ENCODE data around the gene F2RL3. TPM values are rescaled to one million over a fixed set of nuclear protein-coding genes. Genes with fewer than 3 reads are reported as not detected.
"Not testable (repeated sequence)": the region's sequence is repeated elsewhere in the genome, so short reads cannot be mapped to it uniquely, and the experiment has no call there.

Gene F2RL3
- total RNA-seq, 2 donors from 2014 or later: 0.07 to 2.7 TPM

DNA sequence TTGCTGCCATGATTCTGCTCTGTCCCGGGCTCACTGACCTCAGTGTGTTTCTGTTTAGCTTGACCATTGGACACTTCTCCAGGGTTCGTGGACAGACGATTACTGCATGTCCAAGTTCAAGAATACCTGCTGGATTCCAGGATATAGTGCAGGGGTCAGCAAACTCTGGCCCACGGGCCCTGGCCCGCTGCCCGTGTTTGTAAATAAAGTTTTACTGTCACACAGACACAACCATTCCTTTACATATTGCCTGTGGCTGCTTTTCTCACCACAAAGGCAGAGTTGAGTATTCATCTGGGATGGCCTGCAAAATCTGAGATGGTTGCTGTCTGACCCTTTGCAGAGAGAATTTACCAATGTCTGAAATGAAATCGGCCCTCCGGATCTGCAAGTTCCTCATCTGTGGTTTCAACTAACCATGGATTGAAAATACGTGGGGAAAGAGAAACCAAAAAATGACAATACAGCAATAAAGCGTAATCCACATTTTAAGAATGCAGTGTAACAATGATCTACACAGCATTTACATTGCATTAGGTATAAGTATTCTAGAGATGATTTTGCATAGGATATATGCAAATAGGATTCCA, 25.9 kb upstream of the F2RL3 start:
- DNase-seq: no peak
- no peaks in the 10 kb centered on the region for H3K9me3 ChIP-seq (ENCODE audit: control insufficient read depth, low read length, poor library complexity, severe bottlenecking)
- ATAC-seq: no peak
- Mint-ChIP-seq H3K4me1 (no peaks in the 10 kb centered on the region), H3K27me3 (no peaks in the 10 kb centered on the region), H3K4me3 (no peak overlapping the region), H3K27ac (no peak overlapping the region), H3K36me3 (ENCODE audit: low read depth) (peaks cover 6% of the 10 kb centered on the region)

DNA sequence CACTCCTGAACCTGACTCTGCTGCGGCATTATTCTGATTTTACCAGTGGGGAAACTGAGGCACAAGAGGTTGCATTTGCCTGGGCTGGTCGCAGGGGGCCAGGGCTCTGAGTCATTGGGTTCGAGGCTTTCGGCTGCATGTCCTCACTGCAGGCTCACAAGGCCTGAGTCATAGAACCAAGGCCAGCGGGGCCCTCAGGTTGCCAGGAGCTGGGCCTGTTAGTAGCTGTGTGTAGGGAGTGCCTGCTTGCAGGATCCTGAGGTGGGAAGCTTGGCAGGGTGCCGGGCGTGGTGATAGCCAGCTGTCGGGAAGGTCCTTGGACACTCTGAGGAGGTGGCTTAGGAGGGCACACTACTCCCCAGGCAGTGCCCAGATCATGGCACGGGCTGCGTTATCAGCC, 21.6 kb upstream of the F2RL3 start:
- H3K27me3 Mint-ChIP-seq: no peaks in the 10 kb centered on the region
- ATAC-seq (no peak), DNase-seq (no peak)
- no peaks in the 10 kb centered on the region for H3K9me3 ChIP-seq (ENCODE audit: control insufficient read depth, low read length, poor library complexity, severe bottlenecking)
- no peaks in the 10 kb centered on the region for H3K4me1 Mint-ChIP-seq
- H3K27ac Mint-ChIP-seq: no peak overlapping the region
- H3K4me3 Mint-ChIP-seq: no peak overlapping the region
- peaks cover 11% of the 10 kb centered on the region for H3K36me3 Mint-ChIP-seq (ENCODE audit: low read depth)

DNA sequence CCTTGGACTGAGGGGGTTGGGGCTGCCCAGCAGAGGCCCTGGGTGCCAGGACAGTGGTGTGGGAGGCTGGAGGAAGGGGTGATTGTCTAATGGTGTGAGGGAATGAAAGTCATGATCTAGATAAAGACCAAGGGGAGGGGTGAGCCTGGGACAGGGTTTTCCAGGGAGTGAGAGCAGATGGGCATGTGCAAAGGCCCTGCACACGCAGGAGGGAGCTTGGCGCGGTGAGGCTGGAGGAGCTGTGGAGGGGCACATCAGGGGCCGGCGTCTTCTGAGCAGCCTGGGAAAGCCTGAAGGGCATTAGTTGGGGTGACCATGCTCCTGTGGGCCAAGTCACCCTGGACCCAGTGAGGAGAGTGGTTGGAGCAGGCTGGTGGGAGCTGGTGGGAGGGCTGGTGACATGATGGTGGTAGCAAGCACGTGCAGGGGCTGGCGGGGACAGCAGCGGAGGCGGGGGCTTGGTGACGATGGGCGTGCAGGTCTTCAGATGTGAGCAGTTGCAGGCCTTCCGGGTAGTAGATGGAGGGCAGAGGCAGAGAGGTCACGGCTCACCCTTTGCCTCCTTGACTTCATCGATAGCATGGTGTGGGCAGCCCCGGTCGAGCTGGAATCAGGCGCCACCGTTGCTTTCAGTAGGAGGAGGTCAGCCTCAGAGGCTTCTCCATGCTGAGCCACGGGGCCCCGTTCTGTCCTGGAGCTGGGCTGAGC, 20.2 kb upstream of the F2RL3 start:
- ATAC-seq (no peak), DNase-seq (no peak)
- H3K4me3 Mint-ChIP-seq: no peak overlapping the region
- H3K4me1 Mint-ChIP-seq: no peaks in the 10 kb centered on the region
- H3K27me3 Mint-ChIP-seq: no peaks in the 10 kb centered on the region
- H3K9me3 ChIP-seq (ENCODE audit: control insufficient read depth, low read length, poor library complexity, severe bottlenecking): no peaks in the 10 kb centered on the region
- no peak overlapping the region for H3K27ac Mint-ChIP-seq
- H3K36me3 Mint-ChIP-seq (ENCODE audit: low read depth): peaks cover 11% of the 10 kb centered on the region

DNA sequence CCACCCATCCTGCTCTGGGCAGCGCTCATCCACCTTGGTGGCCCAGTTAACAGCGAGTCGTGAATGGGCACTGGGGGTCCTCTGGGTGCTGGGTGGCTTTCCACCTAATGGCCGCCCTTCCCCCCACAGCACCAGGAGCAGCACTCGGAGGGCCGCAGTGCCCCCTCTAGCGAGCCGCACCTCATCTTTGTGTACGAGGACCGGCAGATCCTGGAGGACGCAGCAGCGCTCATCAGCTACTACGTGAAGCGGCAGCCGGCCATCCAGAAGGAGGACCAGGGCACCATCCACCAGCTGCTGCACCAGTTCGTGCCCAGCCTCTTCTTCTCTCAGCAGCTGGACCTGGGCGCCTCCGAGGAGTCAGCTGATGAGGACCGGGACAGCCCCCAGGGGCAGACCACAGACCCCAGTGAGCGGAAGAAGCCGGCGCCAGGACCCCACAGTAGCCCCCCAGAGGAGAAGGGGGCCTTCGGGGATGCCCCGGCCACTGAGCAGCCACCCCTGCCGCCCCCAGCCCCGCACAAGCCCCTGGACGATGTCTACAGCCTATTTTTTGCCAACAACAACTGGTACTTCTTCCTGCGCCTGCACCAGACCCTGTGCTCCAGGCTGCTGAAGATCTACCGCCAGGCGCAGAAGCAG, 19.3 kb upstream of the F2RL3 start:
- Mint-ChIP-seq H3K4me3 (no peak overlapping the region), H3K36me3 (ENCODE audit: low read depth) (peaks cover 12% of the 10 kb centered on the region), H3K27ac (no peak overlapping the region), H3K4me1 (no peaks in the 10 kb centered on the region), H3K27me3 (no peaks in the 10 kb centered on the region)
- H3K9me3 ChIP-seq (ENCODE audit: control insufficient read depth, low read length, poor library complexity, severe bottlenecking): no peaks in the 10 kb centered on the region
- ATAC-seq (no peak), DNase-seq (no peak)

DNA sequence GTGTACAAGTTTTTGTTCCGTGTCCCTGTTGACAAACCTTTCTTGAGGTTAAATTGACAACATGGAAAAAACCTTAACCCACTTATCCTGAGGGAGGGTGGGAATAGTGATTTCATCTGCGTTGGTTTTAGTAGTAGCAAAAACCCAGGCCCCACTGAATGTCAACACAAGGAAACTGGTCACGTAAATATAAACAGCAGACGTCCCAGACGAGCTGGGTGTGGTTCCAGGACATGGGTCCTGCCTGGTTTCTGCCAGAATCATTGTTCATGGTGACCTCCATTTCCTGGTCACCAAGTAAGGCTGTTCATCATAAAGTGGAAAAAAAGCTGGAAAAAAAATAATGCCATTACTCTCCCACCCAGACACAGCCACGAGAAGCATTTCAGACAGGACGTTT, 16.9 kb upstream of the F2RL3 start:
- H3K36me3 Mint-ChIP-seq (ENCODE audit: low read depth): peaks cover 11% of the 10 kb centered on the region
- no peak overlapping the region for H3K27ac Mint-ChIP-seq
- ATAC-seq: no peak
- H3K4me1 Mint-ChIP-seq: no peaks in the 10 kb centered on the region
- H3K27me3 Mint-ChIP-seq: no peaks in the 10 kb centered on the region
- no peak for DNase-seq
- no peaks in the 10 kb centered on the region for H3K9me3 ChIP-seq (ENCODE audit: control insufficient read depth, low read length, poor library complexity, severe bottlenecking)
- no peak overlapping the region for H3K4me3 Mint-ChIP-seq

DNA sequence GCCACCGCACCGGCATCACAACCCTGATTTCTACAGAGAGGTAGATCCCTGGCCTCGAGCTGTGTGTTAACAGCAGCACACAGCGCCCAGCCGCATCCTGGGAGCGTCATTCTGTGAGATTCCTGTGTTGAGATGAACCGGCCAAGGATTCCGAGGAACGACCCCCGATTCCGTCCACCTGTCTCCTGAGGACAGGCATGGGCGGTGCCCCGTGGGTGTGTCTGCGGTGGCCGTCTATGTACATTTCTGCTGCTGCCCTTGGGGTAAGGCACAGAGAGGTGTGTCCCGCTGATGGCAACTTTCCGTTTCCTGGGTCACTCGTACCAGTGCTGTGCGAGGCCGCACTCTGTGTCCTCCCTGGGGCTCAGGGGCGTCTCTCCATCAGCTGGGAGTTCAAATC, 16.1 kb upstream of the F2RL3 start:
- ATAC-seq (no peak), DNase-seq (no peak)
- Mint-ChIP-seq H3K4me3 (no peak overlapping the region), H3K4me1 (peaks cover 3% of the 10 kb centered on the region), H3K36me3 (ENCODE audit: low read depth) (peaks cover 11% of the 10 kb centered on the region), H3K27ac (no peak overlapping the region), H3K27me3 (no peaks in the 10 kb centered on the region)
- no peaks in the 10 kb centered on the region for H3K9me3 ChIP-seq (ENCODE audit: control insufficient read depth, low read length, poor library complexity, severe bottlenecking)

DNA sequence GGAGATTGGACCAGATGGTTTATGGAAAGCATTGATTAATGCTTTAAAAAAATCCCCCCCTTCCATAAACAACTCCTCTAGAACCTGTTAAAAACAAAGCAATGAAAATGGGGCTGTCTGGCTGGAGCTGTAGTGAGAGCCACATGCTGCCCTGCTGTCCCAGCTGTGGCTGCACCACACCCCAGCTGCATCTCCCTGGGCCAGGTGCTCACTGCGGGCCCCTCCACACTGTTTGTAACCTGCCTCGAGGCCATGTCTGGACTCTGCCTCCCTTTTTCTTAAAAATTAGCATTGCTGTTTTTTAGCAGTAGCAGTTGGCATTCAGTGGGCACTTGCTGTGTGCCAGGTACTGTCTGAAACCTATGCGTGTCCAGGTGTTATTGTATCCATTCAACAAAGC, 15.2 kb upstream of the F2RL3 start:
- Mint-ChIP-seq H3K27me3 (no peaks in the 10 kb centered on the region), H3K4me1 (peaks cover 3% of the 10 kb centered on the region), H3K27ac (peak overlapping the region; percentile 61), H3K4me3 (no peak overlapping the region), H3K36me3 (ENCODE audit: low read depth) (peaks cover 7% of the 10 kb centered on the region)
- ATAC-seq: no peak
- H3K9me3 ChIP-seq (ENCODE audit: control insufficient read depth, low read length, poor library complexity, severe bottlenecking): no peaks in the 10 kb centered on the region
- DNase-seq: no peak

DNA sequence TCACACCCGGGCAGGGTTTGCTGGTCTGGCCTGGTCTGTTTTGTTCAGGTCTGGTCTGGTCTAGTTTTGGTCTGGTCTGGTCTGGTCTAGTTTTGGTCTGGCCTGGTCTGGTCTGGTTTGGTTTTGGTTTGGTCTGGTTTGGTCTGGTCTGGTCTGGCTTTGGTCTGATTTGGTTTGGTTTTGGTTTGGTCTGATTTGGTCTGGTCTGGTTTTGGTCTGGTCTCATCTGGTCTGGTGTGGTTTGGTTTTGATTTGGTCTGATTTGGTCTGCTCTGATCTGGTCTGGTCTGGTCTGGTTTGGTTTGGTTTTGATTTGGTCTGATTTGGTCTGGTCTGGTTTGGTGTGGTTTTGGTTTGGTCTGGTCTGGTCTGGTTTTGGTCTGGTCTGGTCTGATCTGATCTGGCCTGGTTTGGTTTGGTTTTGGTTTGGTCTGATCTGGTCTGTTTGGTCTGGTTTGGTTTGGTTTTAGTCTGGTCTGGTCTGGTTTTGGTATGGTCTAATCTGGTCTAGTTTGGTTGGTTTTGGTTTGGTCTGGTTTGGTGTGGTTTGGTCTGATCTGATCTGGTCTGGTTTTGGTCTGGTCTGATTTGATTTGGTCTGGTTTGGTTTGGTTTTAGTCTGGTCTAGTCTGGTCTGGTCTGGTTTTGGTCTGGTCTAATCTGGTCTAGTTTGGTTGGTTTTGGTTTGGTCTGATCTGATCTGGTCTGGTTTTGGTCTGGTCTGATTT, 14.4 kb upstream of the F2RL3 start:
- DNase-seq: no peak
- H3K4me1 Mint-ChIP-seq: peaks cover 3% of the 10 kb centered on the region
- H3K4me3 Mint-ChIP-seq: no peak overlapping the region
- no peak for ATAC-seq
- no peaks in the 10 kb centered on the region for H3K9me3 ChIP-seq (ENCODE audit: control insufficient read depth, low read length, poor library complexity, severe bottlenecking)
- H3K27me3 Mint-ChIP-seq: no peaks in the 10 kb centered on the region
- H3K27ac Mint-ChIP-seq: peak overlapping the region; percentile 61
- H3K36me3 Mint-ChIP-seq (ENCODE audit: low read depth): peaks cover 7% of the 10 kb centered on the region

DNA sequence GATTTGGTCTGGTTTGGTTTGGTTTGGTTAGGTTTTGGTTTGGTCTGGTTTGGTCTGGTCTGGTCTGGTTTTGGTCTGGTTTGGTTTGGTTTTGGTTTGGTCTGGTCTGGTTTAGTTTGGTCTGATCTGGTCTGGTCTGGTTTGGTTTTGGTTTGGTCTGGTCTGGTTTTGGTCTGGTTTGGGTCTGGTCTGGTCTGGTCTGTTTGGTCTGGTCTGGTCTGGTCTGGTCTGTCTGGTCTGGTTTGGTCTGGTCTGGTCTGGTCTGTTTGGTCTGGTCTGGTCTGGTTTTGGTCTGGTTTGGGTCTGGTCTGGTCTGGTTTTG, 13.9 kb upstream of the F2RL3 start:
- not testable (repeated sequence) for ATAC-seq; DNase-seq; H3K36me3 Mint-ChIP-seq (ENCODE audit: low read depth); H3K9me3 ChIP-seq (ENCODE audit: control insufficient read depth, low read length, poor library complexity, severe bottlenecking); H3K4me1 Mint-ChIP-seq; H3K4me3 Mint-ChIP-seq; H3K27me3 Mint-ChIP-seq
- peak overlapping the region; percentile 61 for H3K27ac Mint-ChIP-seq

DNA sequence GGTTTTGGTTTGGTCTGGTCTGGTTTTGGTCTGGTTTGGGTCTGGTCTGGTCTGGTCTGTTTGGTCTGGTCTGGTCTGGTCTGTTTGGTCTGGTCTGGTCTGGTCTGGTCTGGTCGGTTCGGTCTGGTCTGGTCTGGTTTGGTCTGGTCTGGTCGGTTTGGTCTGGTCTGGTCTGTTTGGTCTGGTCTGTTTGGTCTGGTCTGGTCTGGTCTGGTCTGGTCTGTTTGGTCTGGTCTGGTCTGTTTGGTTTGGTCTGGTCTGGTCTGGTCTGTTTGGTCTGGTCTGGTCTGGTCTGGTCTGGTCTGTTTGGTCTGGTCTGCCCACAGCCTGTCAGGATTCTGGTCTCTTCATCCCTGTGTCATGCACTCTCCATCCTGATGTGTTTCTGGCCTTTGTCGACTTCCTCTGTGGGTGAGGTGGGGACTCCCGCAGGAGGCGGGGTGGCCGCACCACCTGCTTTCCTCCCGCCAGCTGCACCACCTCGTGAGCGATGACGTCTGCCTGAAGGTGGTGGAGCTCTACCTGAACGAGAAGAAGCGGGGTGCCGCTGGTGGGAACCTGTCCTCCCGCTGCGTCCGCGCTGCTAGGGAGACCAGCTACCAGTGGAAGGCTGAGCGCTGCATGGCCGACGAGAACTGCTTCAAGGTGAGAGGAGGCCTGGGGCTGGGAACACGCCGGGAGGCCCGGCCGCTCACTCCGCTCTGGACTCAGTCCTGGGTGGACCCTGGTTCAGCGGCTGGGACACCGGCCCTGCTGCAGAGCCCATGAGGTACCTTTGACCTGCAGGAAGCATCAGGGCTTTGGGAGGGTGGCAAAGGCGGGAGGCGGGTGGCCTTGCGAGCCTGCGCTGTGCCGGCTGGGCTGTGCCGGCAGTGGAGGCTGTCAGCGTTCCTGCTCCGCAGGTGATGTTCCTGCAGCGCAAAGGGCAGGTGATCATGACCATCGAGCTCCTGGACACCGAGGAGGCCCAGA, 12.9 kb upstream of the F2RL3 start:
- Mint-ChIP-seq H3K36me3 (ENCODE audit: low read depth) (peaks cover 11% of the 10 kb centered on the region), H3K4me1 (peaks cover 3% of the 10 kb centered on the region), H3K4me3 (no peak overlapping the region), H3K27me3 (no peaks in the 10 kb centered on the region), H3K27ac (no peak overlapping the region)
- DNase-seq (no peak), ATAC-seq (no peak)
- no peaks in the 10 kb centered on the region for H3K9me3 ChIP-seq (ENCODE audit: control insufficient read depth, low read length, poor library complexity, severe bottlenecking)

DNA sequence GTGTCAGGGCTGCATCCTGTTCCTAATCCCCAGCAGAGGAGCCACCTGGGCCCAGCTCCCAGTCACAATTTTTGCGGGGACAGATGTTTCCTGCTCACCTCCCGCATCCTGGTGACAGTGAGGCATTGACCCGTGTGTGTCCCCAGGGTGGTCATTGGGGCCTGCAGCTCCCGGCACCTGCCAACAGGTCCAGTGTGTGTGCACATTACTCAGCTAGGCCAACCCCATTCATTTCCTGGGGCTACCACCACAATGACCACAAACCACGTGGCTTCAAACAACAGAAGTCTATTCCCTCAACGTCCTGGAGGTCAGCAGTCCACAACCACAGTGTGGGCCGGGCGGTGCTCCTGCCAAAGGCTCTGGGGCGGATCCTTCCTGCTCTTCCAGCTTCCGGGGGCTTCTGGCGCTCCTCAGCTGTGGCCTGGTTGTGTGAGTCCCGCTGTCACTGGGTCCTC, 11.9 kb upstream of the F2RL3 start:
- ATAC-seq: no peak
- Mint-ChIP-seq H3K27ac (no peak overlapping the region), H3K36me3 (ENCODE audit: low read depth) (peaks cover 8% of the 10 kb centered on the region), H3K4me1 (peaks cover 3% of the 10 kb centered on the region), H3K27me3 (no peaks in the 10 kb centered on the region), H3K4me3 (no peak overlapping the region)
- H3K9me3 ChIP-seq (ENCODE audit: control insufficient read depth, low read length, poor library complexity, severe bottlenecking): peaks cover 6% of the 10 kb centered on the region
- DNase-seq: no peak

DNA sequence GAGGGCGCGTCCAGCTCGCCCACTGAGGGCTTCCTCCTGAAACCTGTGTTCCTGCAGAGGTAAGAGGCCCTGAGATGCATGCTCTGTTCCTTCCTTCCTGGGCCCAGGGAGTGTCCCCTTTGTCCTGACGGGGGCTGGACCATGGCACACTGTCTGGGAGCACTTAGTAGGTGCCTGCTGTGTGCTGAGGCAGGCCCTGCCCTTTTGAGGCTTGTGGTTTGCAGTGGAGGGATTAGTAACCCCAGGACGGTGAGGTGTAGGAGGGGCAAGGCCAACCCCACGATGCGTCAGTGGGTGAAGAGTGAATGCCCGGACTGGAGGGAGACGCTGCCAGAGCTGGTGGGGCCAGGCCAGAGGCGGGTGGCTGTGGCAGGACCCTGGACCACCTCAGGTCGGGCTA, 11.2 kb upstream of the F2RL3 start:
- no peaks in the 10 kb centered on the region for H3K27me3 Mint-ChIP-seq
- no peak overlapping the region for H3K27ac Mint-ChIP-seq
- peaks cover 3% of the 10 kb centered on the region for H3K4me1 Mint-ChIP-seq
- DNase-seq (no peak), ATAC-seq (no peak)
- H3K4me3 Mint-ChIP-seq: no peak overlapping the region
- peaks cover 8% of the 10 kb centered on the region for H3K36me3 Mint-ChIP-seq (ENCODE audit: low read depth)
- peaks cover 6% of the 10 kb centered on the region for H3K9me3 ChIP-seq (ENCODE audit: control insufficient read depth, low read length, poor library complexity, severe bottlenecking)
